NCI-H146 treated with DMSO at 0.1 percent for 48 hours (cell line): ENCODE measurements around the gene DNAJB8.

Experiments used
- DNase-seq: peaks from one replicate; lab custom pipeline; 2025; ENCODE audit not compliant: unreplicated experiment; lab: John Stamatoyannopoulos, UW

DNAJB8 gene

DNA sequence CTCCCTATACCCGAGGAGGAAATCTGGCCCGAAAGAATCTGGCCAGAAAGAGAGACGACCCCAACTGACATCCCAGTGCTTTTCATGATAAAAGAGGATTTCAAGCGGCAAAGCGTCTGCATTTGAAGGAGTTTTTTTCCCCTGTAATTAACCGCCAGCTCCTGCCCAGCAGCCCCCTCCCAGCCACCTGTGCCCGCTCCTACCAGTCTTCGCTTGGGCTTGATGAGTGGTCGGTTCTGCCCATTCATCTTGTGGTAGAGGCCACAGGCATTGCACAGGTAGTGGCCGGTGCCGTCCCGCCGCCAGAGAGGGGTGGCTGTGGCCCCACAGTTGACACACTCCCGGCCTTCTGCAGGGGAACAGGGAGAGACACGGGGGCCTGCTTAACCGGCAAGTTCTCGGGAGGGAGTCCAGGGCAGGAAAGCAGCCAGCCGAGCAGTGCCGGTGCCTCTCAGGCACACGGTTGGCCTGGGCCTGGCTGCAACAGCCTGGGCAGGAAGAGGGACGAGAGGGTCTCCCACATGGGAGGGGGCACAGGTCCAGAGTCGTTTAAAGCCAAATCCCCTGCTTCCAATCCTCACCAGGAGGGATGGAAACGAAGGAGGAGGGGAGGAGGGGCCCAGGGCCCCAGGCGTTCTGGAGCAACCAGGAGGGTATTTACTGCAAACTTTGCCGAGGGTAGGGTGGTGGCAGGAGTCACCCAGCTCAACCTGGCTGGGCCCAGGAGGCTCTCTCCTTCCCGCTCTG is 17.1 kb upstream of the DNAJB8 start:
- no peak for DNase-seq

GRCh38 chr3:128482666-128483656 is 16.3 kb upstream of the DNAJB8 start:
- DNase-seq, result no peak

GRCh38 chr3:128482175-128482574 is 15.5 kb upstream of the DNAJB8 start:
- no peak for DNase-seq

- DNase-seq, result no peak
These were observed 14.8 kb upstream of the DNAJB8 start for GRCh38 chr3:128481438-128481942.

GRCh38 chr3:128480717-128481437 is 14.2 kb upstream of the DNAJB8 start:
- DNase-seq, result no peak

- no peak for DNase-seq
These were observed 13.6 kb upstream of the DNAJB8 start for GRCh38 chr3:128480278-128480677.

GRCh38 chr3:128479558-128480086 is 12.9 kb upstream of the DNAJB8 start:
- DNase-seq, result no peak

- no peak for DNase-seq
These were observed 12.2 kb upstream of the DNAJB8 start for GRCh38 chr3:128478576-128479506.

DNA sequence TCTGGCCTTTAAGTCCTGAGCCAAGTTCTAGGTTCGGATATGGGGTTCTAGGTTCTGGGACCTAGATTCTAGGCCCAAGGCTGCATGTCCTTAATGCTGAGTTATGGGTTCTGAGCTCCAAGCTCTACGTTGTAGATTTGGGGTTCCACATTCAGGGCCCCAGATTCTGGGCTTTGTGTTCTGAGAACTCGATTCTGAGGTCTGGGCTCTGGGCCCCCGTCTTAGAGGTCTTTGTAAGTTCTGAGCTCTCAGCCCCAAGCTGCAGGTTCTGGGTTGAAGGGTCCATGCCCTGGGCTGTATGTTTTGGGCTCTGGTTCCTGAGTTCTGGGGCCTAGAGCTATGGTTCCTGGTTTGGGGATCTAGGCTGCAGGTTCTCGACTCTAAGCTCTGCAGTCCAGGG is 10.0 kb upstream of the DNAJB8 start:
- DNase-seq, result no peak

DNA sequence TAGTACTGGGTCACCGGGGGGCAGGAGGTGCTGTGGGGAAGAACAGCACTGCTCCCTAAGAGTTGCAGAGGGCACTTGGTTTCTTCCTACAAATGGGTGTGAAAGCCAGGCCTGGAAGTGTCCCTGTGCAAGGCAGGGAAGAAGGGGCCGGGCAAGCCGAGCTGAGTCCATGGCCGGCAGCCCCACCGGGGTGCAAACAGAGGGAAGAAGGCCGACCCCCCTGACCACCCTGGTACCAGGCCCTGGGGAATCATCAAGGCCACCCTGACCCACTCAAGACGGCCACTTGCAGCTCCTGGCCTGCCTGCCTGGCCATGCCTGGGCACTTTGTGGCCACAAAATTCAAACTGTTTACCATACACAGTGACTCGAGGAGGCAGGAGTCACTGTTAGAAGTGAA is 8.7 kb upstream of the DNAJB8 start:
- DNase-seq, result no peak

DNA sequence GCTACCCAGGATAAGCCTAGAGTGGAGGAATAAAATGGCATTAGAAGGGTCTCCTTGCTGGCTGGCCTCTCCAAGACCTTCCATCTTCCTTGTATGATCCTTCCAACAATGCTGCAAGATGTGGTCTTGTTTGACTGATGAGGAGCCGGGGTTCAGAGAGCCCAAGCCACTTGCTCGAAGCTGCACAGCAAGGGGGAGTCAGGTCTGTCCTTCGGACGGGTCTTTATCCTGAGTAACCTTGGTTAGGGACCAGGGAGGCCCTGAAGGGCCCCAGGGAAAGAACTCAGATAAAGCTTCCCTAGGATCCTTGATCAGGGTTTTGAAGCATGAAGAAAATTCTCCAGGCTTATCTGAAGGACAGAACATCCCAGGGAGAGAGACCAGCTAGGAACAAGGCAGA is 7.0 kb upstream of the DNAJB8 start:
- no peak for DNase-seq

GRCh38 chr3:128473180-128473519 is 6.5 kb upstream of the DNAJB8 start:
- no peak for DNase-seq

DNA sequence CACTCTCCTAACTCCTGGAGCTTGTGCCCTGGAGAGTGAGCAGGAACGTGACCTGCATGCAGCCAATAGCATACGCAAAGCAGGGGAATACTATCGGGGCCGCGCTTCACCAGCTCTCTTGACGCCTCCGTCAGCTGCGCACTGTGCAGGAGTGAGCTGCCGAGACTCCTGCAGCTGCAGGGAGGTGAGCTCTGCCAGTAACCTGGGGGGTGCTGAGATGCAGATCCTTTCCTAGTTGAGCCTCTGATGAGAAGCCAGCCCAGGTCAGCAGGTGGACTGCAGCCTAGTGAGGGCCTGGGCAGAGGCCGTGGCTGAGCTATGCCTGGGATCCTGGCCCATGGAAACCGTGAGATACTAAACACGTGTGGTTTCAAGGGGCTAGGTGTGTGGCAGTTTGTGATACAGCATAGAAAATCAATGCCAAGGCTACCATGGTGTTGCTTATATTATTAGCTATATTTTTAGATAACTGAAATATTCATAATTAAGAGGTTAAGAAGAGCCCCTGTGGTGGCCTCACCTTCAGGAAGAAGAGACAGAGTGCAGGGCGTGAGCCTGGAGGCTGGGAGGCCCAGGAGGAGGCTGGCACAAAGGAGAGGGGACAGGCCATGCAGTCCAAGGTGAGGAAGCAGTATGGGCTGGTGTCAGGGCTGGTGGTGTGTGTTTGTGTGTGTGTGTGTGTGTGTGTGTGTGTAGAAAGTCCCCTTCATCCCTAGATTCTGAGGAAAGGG is 5.9 kb upstream of the DNAJB8 start:
- DNase-seq, result no peak

GRCh38 chr3:128471720-128472119 is 5.0 kb upstream of the DNAJB8 start:
- no peak for DNase-seq

DNA sequence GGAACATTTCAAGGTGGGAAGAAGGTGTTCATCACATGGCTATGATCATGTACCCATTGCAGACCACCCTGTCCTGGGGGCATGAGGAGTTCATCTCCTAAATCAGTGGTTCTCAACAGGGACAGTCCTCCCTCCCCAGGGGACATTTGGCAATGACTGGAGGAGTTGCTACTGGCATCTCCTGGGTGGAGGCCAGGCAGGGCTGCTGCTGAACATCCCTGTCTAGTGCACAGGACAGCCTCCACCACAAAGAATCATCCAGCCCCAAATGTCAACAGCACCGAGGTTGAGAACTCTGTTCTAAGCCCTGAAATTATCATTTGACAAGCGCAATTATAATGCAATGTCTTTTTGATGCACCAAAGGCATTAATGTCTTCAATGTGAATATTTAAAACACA is 4.4 kb upstream of the DNAJB8 start:
- no peak for DNase-seq

- DNase-seq, result no peak
These were observed 3.6 kb upstream of the DNAJB8 start for GRCh38 chr3:128470134-128470899.

DNA sequence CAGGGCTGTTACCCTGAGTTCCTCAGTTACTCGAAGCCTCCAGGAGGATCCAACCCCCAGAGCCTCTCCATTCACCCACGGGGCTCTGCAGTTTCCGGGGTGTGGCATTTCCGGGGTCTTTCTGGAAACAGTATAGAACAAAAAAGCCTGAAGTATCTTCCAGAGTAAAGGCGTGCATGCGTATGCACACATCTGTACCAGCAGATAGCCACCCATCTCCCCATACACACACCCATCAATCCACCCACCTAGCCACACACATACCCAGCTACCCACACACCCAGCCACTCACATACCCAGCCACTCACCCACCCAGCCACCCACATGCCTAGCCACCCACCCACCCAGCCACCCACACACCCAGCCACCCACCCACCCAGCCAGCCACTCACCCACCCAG is 2.9 kb upstream of the DNAJB8 start:
- DNase-seq, result no peak

DNA sequence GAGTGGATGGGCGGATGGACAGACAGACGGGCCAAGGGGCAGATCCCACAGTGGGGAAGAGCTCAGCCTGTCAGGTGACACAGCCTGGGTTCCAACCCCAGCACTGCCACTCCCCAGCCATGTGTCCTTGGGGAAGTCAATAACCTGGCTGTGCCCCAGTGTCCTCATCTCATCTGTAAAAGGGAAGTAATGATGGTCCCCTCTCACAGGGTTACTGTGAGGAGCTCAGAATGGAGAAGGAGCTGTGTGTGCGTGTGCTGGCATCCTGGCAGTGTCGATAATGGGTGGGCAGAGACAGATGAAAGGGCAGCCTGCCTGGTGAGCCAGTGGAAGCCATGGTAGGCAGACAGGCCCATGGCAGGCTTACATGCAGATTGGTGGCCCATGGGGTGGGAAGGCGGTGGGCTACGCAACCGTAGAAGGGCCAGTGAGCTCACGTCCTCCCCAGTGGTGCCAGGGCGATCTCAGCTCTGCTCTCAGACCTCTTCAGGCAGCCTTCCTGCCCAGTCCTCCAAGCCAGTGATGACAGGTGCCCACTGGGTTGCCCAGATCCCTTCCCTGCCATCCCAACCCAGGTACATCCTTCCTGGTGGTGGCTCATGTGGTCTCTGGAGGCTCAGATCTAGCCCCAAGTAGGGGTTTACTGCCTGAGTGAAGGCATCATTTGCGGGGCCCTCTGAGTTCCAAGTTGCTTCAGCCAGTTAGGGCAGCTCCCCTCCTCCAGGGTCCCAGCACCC is 2.3 kb upstream of the DNAJB8 start:
- no peak for DNase-seq
